ENCODE results near the gene DDX41.

The DDX41 gene

GRCh38 chr5:177466861-177467260, 49.9 kb downstream of the DDX41 start:
- Histone ChIP-seq H3K4me3 (ENCODE audit: low read depth, low read length, poor library complexity, severe bottlenecking) (no peak overlapping the region), H3F3A (ENCODE audit: insufficient read depth, low read length) (no peaks in the 10 kb centered on the region), H3K4me2 (ENCODE audit: low read length) (no peak overlapping the region), H4K20me1 (ENCODE audit: insufficient read depth, low read length) (no peaks in the 10 kb centered on the region), H3K79me2 (ENCODE audit: insufficient read depth, low read length) (no peaks in the 10 kb centered on the region), H3K27me3 (ENCODE audit: insufficient read depth, low read length) (no peaks in the 10 kb centered on the region), H3K9me3 (ENCODE audit: low read length) (no peaks in the 10 kb centered on the region), H3K9me2 (ENCODE audit: low read depth, low read length) (no peaks in the 10 kb centered on the region), H2AFZ (ENCODE audit: low read length) (no peak overlapping the region), H3K9ac (ENCODE audit: low read length) (no peak overlapping the region), H3K27ac (ENCODE audit: low read depth, low read length, poor library complexity, severe bottlenecking) (no peak overlapping the region), H3K36me3 (ENCODE audit: insufficient read depth, low read length) (peaks cover 66% of the 10 kb centered on the region), H3K4me1 (ENCODE audit: insufficient read depth, low read length, severe bottlenecking) (peaks cover 20% of the 10 kb centered on the region)
- TF ChIP-seq EZH2 (IDR thresholded peaks at IDR 0.05; ENCODE audit: borderline replicate concordance, low read length) (no peak), CTCF (IDR thresholded peaks at IDR 0.05; ENCODE audit: low read length) (no peak)

- Histone ChIP-seq H3K36me3 (ENCODE audit: insufficient read depth, low read length) (peaks cover 61% of the 10 kb centered on the region), H3K27ac (ENCODE audit: low read depth, low read length, poor library complexity, severe bottlenecking) (no peak overlapping the region), H4K20me1 (ENCODE audit: insufficient read depth, low read length) (no peaks in the 10 kb centered on the region), H3K4me2 (ENCODE audit: low read length) (no peak overlapping the region), H3K4me1 (ENCODE audit: insufficient read depth, low read length, severe bottlenecking) (peaks cover 8% of the 10 kb centered on the region), H3K4me3 (ENCODE audit: low read depth, low read length, poor library complexity, severe bottlenecking) (no peak overlapping the region), H3K27me3 (ENCODE audit: insufficient read depth, low read length) (no peaks in the 10 kb centered on the region), H3F3A (ENCODE audit: insufficient read depth, low read length) (no peaks in the 10 kb centered on the region), H3K9me3 (ENCODE audit: low read length) (no peaks in the 10 kb centered on the region), H3K9me2 (ENCODE audit: low read depth, low read length) (no peaks in the 10 kb centered on the region), H3K79me2 (ENCODE audit: insufficient read depth, low read length) (no peaks in the 10 kb centered on the region), H3K9ac (ENCODE audit: low read length) (no peak overlapping the region), H2AFZ (ENCODE audit: low read length) (no peak overlapping the region)
- no peak for TF ChIP-seq CTCF (IDR thresholded peaks at IDR 0.05; ENCODE audit: low read length)
- no peak for TF ChIP-seq EZH2 (IDR thresholded peaks at IDR 0.05; ENCODE audit: borderline replicate concordance, low read length)
Observed at GRCh38 chr5:177465044-177465443, 51.7 kb downstream of the DDX41 start.

- Histone ChIP-seq H2AFZ (ENCODE audit: low read length) (no peak overlapping the region), H4K20me1 (ENCODE audit: insufficient read depth, low read length) (no peaks in the 10 kb centered on the region), H3K79me2 (ENCODE audit: insufficient read depth, low read length) (no peaks in the 10 kb centered on the region), H3K9ac (ENCODE audit: low read length) (no peak overlapping the region), H3K4me2 (ENCODE audit: low read length) (no peak overlapping the region), H3K9me3 (ENCODE audit: low read length) (no peaks in the 10 kb centered on the region), H3K9me2 (ENCODE audit: low read depth, low read length) (no peaks in the 10 kb centered on the region), H3K36me3 (ENCODE audit: insufficient read depth, low read length) (peaks cover 68% of the 10 kb centered on the region), H3F3A (ENCODE audit: insufficient read depth, low read length) (no peaks in the 10 kb centered on the region), H3K4me3 (ENCODE audit: low read depth, low read length, poor library complexity, severe bottlenecking) (no peak overlapping the region), H3K4me1 (ENCODE audit: insufficient read depth, low read length, severe bottlenecking) (peaks cover 3% of the 10 kb centered on the region), H3K27ac (ENCODE audit: low read depth, low read length, poor library complexity, severe bottlenecking) (no peak overlapping the region), H3K27me3 (ENCODE audit: insufficient read depth, low read length) (no peaks in the 10 kb centered on the region)
- no peak for TF ChIP-seq CTCF (IDR thresholded peaks at IDR 0.05; ENCODE audit: low read length)
- no peak for TF ChIP-seq EZH2 (IDR thresholded peaks at IDR 0.05; ENCODE audit: borderline replicate concordance, low read length)
Observed at GRCh38 chr5:177462021-177462670, 54.6 kb downstream of the DDX41 start.

Measured in OCI-LY1 (cell line).